ENCODE results near the gene PI4KA. TPM values are rescaled to one million over a fixed set of nuclear protein-coding genes. Genes with fewer than 3 reads are reported as not detected.

PI4KA gene
- total RNA-seq, 4 donors from 2014 or later: 76.5 to 164 (median 115) TPM

GRCh38 chr22:20865875-20866445, 7.3 kb upstream of the PI4KA start:
- H3K27ac ChIP-seq: peak overlapping the region in 2 of 4 donors; percentile 82
- no peak for DNase-seq (ENCODE audit: low spot score in 2 of 2)
- H3K4me3 ChIP-seq: no peak overlapping the region
- H3K9me3 ChIP-seq: no peaks in the 10 kb centered on the region
- H3K27me3 ChIP-seq: no peaks in the 10 kb centered on the region
- peaks cover 0 to 57% (median 19%) of the 10 kb centered on the region in 4 donors for H3K4me1 ChIP-seq
- no peak for TF ChIP-seq EP300 (IDR thresholded peaks at IDR 0.05)
- TF ChIP-seq, protein P1, sequence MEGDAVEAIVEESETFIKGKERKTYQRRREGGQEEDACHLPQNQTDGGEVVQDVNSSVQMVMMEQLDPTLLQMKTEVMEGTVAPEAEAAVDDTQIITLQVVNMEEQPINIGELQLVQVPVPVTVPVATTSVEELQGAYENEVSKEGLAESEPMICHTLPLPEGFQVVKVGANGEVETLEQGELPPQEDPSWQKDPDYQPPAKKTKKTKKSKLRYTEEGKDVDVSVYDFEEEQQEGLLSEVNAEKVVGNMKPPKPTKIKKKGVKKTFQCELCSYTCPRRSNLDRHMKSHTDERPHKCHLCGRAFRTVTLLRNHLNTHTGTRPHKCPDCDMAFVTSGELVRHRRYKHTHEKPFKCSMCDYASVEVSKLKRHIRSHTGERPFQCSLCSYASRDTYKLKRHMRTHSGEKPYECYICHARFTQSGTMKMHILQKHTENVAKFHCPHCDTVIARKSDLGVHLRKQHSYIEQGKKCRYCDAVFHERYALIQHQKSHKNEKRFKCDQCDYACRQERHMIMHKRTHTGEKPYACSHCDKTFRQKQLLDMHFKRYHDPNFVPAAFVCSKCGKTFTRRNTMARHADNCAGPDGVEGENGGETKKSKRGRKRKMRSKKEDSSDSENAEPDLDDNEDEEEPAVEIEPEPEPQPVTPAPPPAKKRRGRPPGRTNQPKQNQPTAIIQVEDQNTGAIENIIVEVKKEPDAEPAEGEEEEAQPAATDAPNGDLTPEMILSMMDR (IDR thresholded peaks at IDR 0.05): no peak
- no peak for TF ChIP-seq POLR2A (IDR thresholded peaks at IDR 0.05)
- WGBS, 2 donors: 92 to 95% methylated on average over 7 to 8 of the region's 8 CpGs
- H3K36me3 ChIP-seq: peaks cover 0 to 51% (median 0%) of the 10 kb centered on the region in 3 donors

GRCh38 chr22:20865331-20865730, 6.7 kb upstream of the PI4KA start:
- DNase-seq (ENCODE audit: low spot score in 2 of 2): no peak
- H3K4me3 ChIP-seq: no peak overlapping the region
- H3K36me3 ChIP-seq: peaks cover 0 to 45% (median 0%) of the 10 kb centered on the region in 3 donors
- 85 to 89% methylated on average over 3 of the region's 3 CpGs for WGBS, 2 donors
- H3K27ac ChIP-seq: no peak overlapping the region
- H3K27me3 ChIP-seq: no peaks in the 10 kb centered on the region
- TF ChIP-seq, protein P1 (IDR thresholded peaks at IDR 0.05): no peak
- TF ChIP-seq EP300 (IDR thresholded peaks at IDR 0.05): no peak
- no peak for TF ChIP-seq POLR2A (IDR thresholded peaks at IDR 0.05)
- H3K9me3 ChIP-seq: no peaks in the 10 kb centered on the region
- H3K4me1 ChIP-seq: peaks cover 0 to 62% (median 21%) of the 10 kb centered on the region in 4 donors

DNA sequence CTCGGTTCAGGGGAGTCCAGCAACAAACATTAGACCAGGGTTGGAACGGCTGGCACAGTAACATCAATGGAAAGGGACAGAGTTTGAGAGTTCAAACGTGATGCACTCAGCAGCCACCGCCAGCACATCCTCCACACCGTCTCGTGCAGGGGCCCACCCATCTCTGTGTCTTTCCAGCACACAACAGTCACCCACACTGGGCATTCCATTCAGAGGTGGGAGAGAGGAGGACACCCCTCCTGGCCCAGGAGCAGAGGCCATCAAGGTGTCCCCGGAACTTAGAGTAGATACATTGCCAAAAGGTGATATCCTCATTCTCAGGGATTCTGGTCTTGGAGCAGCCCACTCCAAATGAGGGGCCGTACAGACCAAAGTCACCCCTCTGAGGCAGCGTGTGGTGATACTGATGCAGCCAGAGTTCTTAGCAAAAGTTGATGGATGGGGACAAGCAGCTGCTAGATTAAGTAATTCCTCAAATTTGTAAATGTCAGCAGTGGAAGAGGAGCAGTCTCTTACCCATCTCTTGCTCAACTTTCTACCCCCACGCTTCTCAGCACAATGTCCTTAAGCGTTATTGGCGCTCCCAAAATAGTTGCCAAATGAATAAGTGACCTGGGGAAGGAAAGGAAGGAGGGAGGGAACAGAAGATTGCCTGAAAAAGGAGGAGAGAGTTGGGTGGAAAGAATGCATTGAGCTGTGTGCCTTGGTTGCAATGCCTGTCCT, 5.7 kb upstream of the PI4KA start:
- Histone ChIP-seq H3K27me3 (no peaks in the 10 kb centered on the region), H3K36me3 (peaks cover 0 to 35% (median 0%) of the 10 kb centered on the region in 3 donors), H3K4me1 (peaks cover 0 to 72% (median 31%) of the 10 kb centered on the region in 4 donors), H3K9me3 (no peaks in the 10 kb centered on the region), H3K4me3 (no peak overlapping the region), H3K27ac (no peak overlapping the region)
- WGBS, 2 donors: 86 to 87% methylated on average over 12 of the region's 12 CpGs
- TF ChIP-seq POLR2A (IDR thresholded peaks at IDR 0.05) (no peak), EP300 (IDR thresholded peaks at IDR 0.05) (peak in 1 of 2 donors; percentile 15)
- TF ChIP-seq, protein P1 (IDR thresholded peaks at IDR 0.05): no peak
- DNase-seq (ENCODE audit: low spot score in 2 of 2): no peak

DNA sequence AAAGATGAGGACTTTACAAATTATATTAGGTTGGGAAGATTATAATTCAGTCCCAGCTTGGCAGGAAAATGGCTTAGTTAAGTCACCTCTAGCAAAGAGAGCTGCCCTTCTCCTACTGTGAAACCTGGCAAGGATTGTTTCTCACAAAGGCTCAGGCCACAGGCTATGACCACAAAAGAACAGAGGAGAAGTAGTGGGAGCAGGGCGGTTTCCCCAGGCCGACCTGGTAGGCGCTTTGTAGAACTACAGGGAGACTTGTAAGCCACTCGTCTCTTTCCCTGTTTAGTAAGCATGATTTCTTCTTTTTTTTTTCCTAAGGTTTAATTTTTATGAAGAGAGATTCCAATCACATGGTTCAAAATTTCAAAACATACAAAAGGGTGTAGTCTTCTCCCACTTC, 4.8 kb upstream of the PI4KA start:
- TF ChIP-seq, protein P1 (IDR thresholded peaks at IDR 0.05): no peak
- TF ChIP-seq EP300 (IDR thresholded peaks at IDR 0.05): no peak
- no peak for TF ChIP-seq POLR2A (IDR thresholded peaks at IDR 0.05)
- DNase-seq (ENCODE audit: low spot score in 2 of 2): no peak
- no peaks in the 10 kb centered on the region for H3K9me3 ChIP-seq
- H3K27me3 ChIP-seq: no peaks in the 10 kb centered on the region
- H3K4me1 ChIP-seq: peaks cover 0 to 68% (median 31%) of the 10 kb centered on the region in 4 donors
- H3K36me3 ChIP-seq: peaks cover 0 to 29% (median 0%) of the 10 kb centered on the region in 3 donors
- H3K27ac ChIP-seq: no peak overlapping the region
- no peak overlapping the region for H3K4me3 ChIP-seq
- 69 to 70% methylated on average over 4 of the region's 4 CpGs for WGBS, 2 donors

DNA sequence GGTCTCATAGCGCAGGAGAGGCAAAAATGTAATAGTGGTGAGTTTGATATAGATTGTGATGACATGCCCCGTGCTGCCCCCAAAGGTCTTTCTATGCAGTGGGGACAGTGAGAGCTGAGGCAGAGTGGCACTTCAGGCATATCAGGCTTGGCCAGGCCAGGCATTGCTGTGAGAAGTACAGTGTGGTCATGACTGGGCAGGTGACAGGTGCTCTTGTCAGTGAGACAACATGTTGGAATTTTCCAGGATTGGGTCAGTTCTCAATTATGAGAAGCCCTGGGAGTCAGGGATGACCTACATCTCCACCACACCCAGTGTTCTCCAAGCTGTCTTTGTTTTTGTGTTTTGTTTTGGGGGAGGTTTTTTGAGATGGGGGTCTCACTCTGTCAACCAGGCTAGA, 3.9 kb upstream of the PI4KA start:
- peaks cover 0 to 65% (median 28%) of the 10 kb centered on the region in 4 donors for H3K4me1 ChIP-seq
- WGBS, 2 donors: 93 to 97% methylated on average over 2 of the region's 2 CpGs
- TF ChIP-seq EP300 (IDR thresholded peaks at IDR 0.05): no peak
- TF ChIP-seq, protein P1 (IDR thresholded peaks at IDR 0.05): no peak
- no peak for TF ChIP-seq POLR2A (IDR thresholded peaks at IDR 0.05)

More for the DNA sequence above, 3.9 kb upstream of the PI4KA start:
- Histone ChIP-seq H3K9me3 (no peaks in the 10 kb centered on the region), H3K27me3 (no peaks in the 10 kb centered on the region), H3K27ac (no peak overlapping the region), H3K4me3 (no peak overlapping the region), H3K36me3 (peaks cover 0 to 29% (median 0%) of the 10 kb centered on the region in 3 donors)
- no peak for DNase-seq (ENCODE audit: low spot score in 2 of 2)

Data from tibial nerve (tissue), 4 donors.